Trophoblast cell (in vitro differentiated cells and primary cell): ENCODE results near the gene ITPRIPL2.

Experiments used
- DNase-seq, 2 donors: peaks; one replicate each; pipeline ENCODE4 v3.0.0-alpha.2; 2016
- H2AFZ ChIP-seq: 2 replicates; pipeline ENCODE4 v1.6.1; 2013; ENCODE audit warnings: low read length, moderate library complexity, mild to moderate bottlenecking; ENCODE audit not compliant: insufficient read depth, poor library complexity
- H2AK5ac ChIP-seq: 2 replicates; pipeline ENCODE4 v1.6.1; 2013; ENCODE audit warnings: mild to moderate bottlenecking, low read length
- H2BK120ac ChIP-seq: 2 replicates; pipeline ENCODE4 v1.6.1; 2013; ENCODE audit warnings: low read length, mild to moderate bottlenecking, moderate library complexity; ENCODE audit not compliant: insufficient read depth, poor library complexity
- H2BK12ac ChIP-seq: 2 replicates; pipeline ENCODE4 v1.6.1; 2013; ENCODE audit warnings: mild to moderate bottlenecking, low read length, moderate library complexity
- H2BK5ac ChIP-seq: 2 replicates; pipeline ENCODE4 v1.6.1; 2013; ENCODE audit warnings: low read length, low read depth, moderate library complexity, mild to moderate bottlenecking; ENCODE audit not compliant: poor library complexity
- H3K14ac ChIP-seq: 2 replicates; pipeline ENCODE4 v1.6.1; 2013; ENCODE audit warnings: mild to moderate bottlenecking, low read length
- H3K18ac ChIP-seq: 2 replicates; pipeline ENCODE4 v1.6.1; 2013; ENCODE audit warnings: mild to moderate bottlenecking, low read length
- H3K23ac ChIP-seq: 2 replicates; pipeline ENCODE4 v1.6.1; 2013; ENCODE audit warnings: low read length
- H3K27ac ChIP-seq: 2 replicates; pipeline ENCODE4 v1.5.1; 2013; ENCODE audit warnings: low read depth, mild to moderate bottlenecking, inconsistent platforms, low read length, moderate library complexity
- H3K27me3 ChIP-seq: 2 replicates; pipeline ENCODE4 v1.6.1; 2013; ENCODE audit warnings: inconsistent platforms, mild to moderate bottlenecking, low read length, moderate library complexity; ENCODE audit not compliant: insufficient read depth
- H3K36me3 ChIP-seq, 2 experiments: 1 replicate in 1 of 2; 2 replicates in 1 of 2; pipeline ENCODE4 v1.6.1; 2013; ENCODE audit warnings: low read length in 2 of 2, mild to moderate bottlenecking in 2 of 2, moderate library complexity in 1 of 2; ENCODE audit not compliant: insufficient read depth in 2 of 2, control insufficient read depth in 1 of 2
- H3K4ac ChIP-seq: 2 replicates; pipeline ENCODE4 v1.6.1; 2013; ENCODE audit warnings: low read depth, mild to moderate bottlenecking, low read length, moderate library complexity
- H3K4me1 ChIP-seq, 2 experiments: 1 replicate in 1 of 2; 2 replicates in 1 of 2; pipeline ENCODE4 v1.6.1; 2013; ENCODE audit warnings: low read length in 2 of 2, mild to moderate bottlenecking in 2 of 2, moderate library complexity in 1 of 2; ENCODE audit not compliant: insufficient read depth in 2 of 2, control insufficient read depth in 1 of 2
- H3K4me2 ChIP-seq: 2 replicates; pipeline ENCODE4 v1.6.1; 2013; ENCODE audit warnings: inconsistent platforms, mild to moderate bottlenecking, low read length, moderate library complexity
- H3K4me3 ChIP-seq: 2 replicates; pipeline ENCODE4 v1.5.1; 2013; ENCODE audit warnings: mild to moderate bottlenecking, low read depth, low read length, inconsistent platforms
- H3K79me1 ChIP-seq: one replicate; pipeline ENCODE4 v1.6.1; 2013; ENCODE audit warnings: low read length
- H3K79me2 ChIP-seq: 2 replicates; pipeline ENCODE4 v1.6.1; 2013; ENCODE audit warnings: low read length, mild to moderate bottlenecking; ENCODE audit not compliant: control insufficient read depth, insufficient read depth, poor library complexity
- H3K9ac ChIP-seq: 2 replicates; pipeline ENCODE4 v1.6.1; 2013; ENCODE audit warnings: mild to moderate bottlenecking, low read length
- H3K9me3 ChIP-seq: 2 replicates; pipeline ENCODE4 v1.6.1; 2013; ENCODE audit warnings: low read depth, mild to moderate bottlenecking, control low read depth, inconsistent platforms, low read length; ENCODE audit not compliant: insufficient read depth
- H4K12ac ChIP-seq: 2 replicates; pipeline ENCODE4 v1.6.1; 2013; ENCODE audit warnings: low read depth, mild to moderate bottlenecking, low read length, moderate library complexity
- H4K8ac ChIP-seq: 2 replicates; pipeline ENCODE4 v1.6.1; 2013; ENCODE audit warnings: low read depth, mild to moderate bottlenecking, low read length, moderate library complexity
- H4K91ac ChIP-seq: one replicate; pipeline ENCODE4 v1.6.1; 2013; ENCODE audit warnings: low read depth, mild to moderate bottlenecking, low read length, moderate library complexity
- WGBS: extraction: QIAGEN DNeasy Blood & Tissue Kit; methylation state at CpG from one replicate; pipeline ENCODE4 v1.1.7; 2013; ENCODE audit warnings: missing lambda C conversion rate; ENCODE audit not compliant: insufficient read length, insufficient coverage; ENCODE audit errors: extremely low coverage; 5-methylcytosine and 5-hydroxymethylcytosine counted together

ITPRIPL2 gene

GRCh38 chr16:19139436-19140091 lies 25.8 kb downstream of the ITPRIPL2 start:
- no peaks in the 10 kb centered on the region for H3K9me3 ChIP-seq
- no CpG with 5 or more reads among the region's 5 CpGs for WGBS
- H3K18ac ChIP-seq = no peak overlapping the region
- no peak overlapping the region for H2AFZ ChIP-seq
- H2BK120ac ChIP-seq = no peak overlapping the region
- no peaks in the 10 kb centered on the region for H3K79me2 ChIP-seq
- H3K79me1 ChIP-seq = no peaks in the 10 kb centered on the region
- no peak overlapping the region for H4K91ac ChIP-seq
- H3K4ac ChIP-seq = no peak overlapping the region
- H4K12ac ChIP-seq = no peak overlapping the region
- no peak overlapping the region for H3K9ac ChIP-seq
- no peak overlapping the region for H3K23ac ChIP-seq
- H3K27me3 ChIP-seq = no peaks in the 10 kb centered on the region
- no peak overlapping the region for H2AK5ac ChIP-seq
- H3K36me3 ChIP-seq = no peaks in the 10 kb centered on the region
- no peak overlapping the region for H2BK12ac ChIP-seq
- H3K27ac ChIP-seq = no peak overlapping the region
- H4K8ac ChIP-seq = no peak overlapping the region
- no peak overlapping the region for H3K14ac ChIP-seq
- no peak overlapping the region for H2BK5ac ChIP-seq
- no peak overlapping the region for H3K4me2 ChIP-seq
- peaks cover 0 to 7% of the 10 kb centered on the region in 2 experiments for H3K4me1 ChIP-seq
- no peak overlapping the region for H3K4me3 ChIP-seq
- no peak for DNase-seq

- Histone ChIP-seq H3K27me3 (no peaks in the 10 kb centered on the region), H2AFZ (no peak overlapping the region), H2BK120ac (no peak overlapping the region), H2BK5ac (no peak overlapping the region), H4K8ac (no peak overlapping the region), H3K14ac (no peak overlapping the region), H3K4me2 (no peak overlapping the region), H3K4ac (no peak overlapping the region), H3K27ac (no peak overlapping the region), H4K12ac (no peak overlapping the region), H3K23ac (no peak overlapping the region), H3K36me3 (no peaks in the 10 kb centered on the region), H2BK12ac (no peak overlapping the region), H2AK5ac (no peak overlapping the region), H3K79me2 (no peaks in the 10 kb centered on the region), H3K9me3 (no peaks in the 10 kb centered on the region), H3K4me3 (no peak overlapping the region), H3K18ac (no peak overlapping the region), H3K9ac (no peak overlapping the region), H3K79me1 (no peaks in the 10 kb centered on the region), H3K4me1 (peaks cover 0 to 7% of the 10 kb centered on the region in 2 experiments), H4K91ac (no peak overlapping the region)
- DNase-seq = no peak
- no CpG with 5 or more reads among the region's 2 CpGs for WGBS
Measured at GRCh38 chr16:19140396-19140795, 26.6 kb downstream of the ITPRIPL2 start.

GRCh38 chr16:19142939-19143598 lies 29.3 kb downstream of the ITPRIPL2 start:
- H3K36me3 ChIP-seq = no peaks in the 10 kb centered on the region
- DNase-seq = no peak
- no peak overlapping the region for H3K23ac ChIP-seq
- no peak overlapping the region for H3K18ac ChIP-seq
- no peak overlapping the region for H3K14ac ChIP-seq
- H4K12ac ChIP-seq = no peak overlapping the region
- no peak overlapping the region for H3K9ac ChIP-seq
- H3K4me1 ChIP-seq = no peaks in the 10 kb centered on the region
- H2BK120ac ChIP-seq = no peak overlapping the region
- no CpG with 5 or more reads among the region's 8 CpGs for WGBS
- no peak overlapping the region for H2AFZ ChIP-seq
- no peaks in the 10 kb centered on the region for H3K9me3 ChIP-seq
- no peak overlapping the region for H3K27ac ChIP-seq
- H3K4me3 ChIP-seq = no peak overlapping the region
- no peak overlapping the region for H4K91ac ChIP-seq
- no peaks in the 10 kb centered on the region for H3K79me1 ChIP-seq
- no peaks in the 10 kb centered on the region for H3K27me3 ChIP-seq
- no peak overlapping the region for H3K4me2 ChIP-seq
- no peak overlapping the region for H4K8ac ChIP-seq
- H2AK5ac ChIP-seq = no peak overlapping the region
- no peak overlapping the region for H2BK5ac ChIP-seq
- no peaks in the 10 kb centered on the region for H3K79me2 ChIP-seq
- H3K4ac ChIP-seq = no peak overlapping the region
- H2BK12ac ChIP-seq = no peak overlapping the region

- no peak overlapping the region for H4K12ac ChIP-seq
- WGBS = no CpG with 5 or more reads among the region's 9 CpGs
Measured at GRCh38 chr16:19143599-19143956, 29.8 kb downstream of the ITPRIPL2 start.

More at GRCh38 chr16:19143599-19143956, 29.8 kb downstream of the ITPRIPL2 start:
- H2BK12ac ChIP-seq = no peak overlapping the region
- no peaks in the 10 kb centered on the region for H3K9me3 ChIP-seq
- H3K4ac ChIP-seq = no peak overlapping the region
- H3K4me1 ChIP-seq = no peaks in the 10 kb centered on the region
- no peaks in the 10 kb centered on the region for H3K27me3 ChIP-seq
- H4K91ac ChIP-seq = no peak overlapping the region
- no peak for DNase-seq
- no peaks in the 10 kb centered on the region for H3K79me1 ChIP-seq
- H3K9ac ChIP-seq = no peak overlapping the region
- no peak overlapping the region for H2BK120ac ChIP-seq
- no peak overlapping the region for H3K23ac ChIP-seq
- no peak overlapping the region for H3K18ac ChIP-seq
- no peak overlapping the region for H2AFZ ChIP-seq
- H3K27ac ChIP-seq = no peak overlapping the region
- H3K4me3 ChIP-seq = no peak overlapping the region
- H4K8ac ChIP-seq = no peak overlapping the region
- no peak overlapping the region for H3K14ac ChIP-seq
- H2AK5ac ChIP-seq = no peak overlapping the region
- H3K79me2 ChIP-seq = no peaks in the 10 kb centered on the region
- H2BK5ac ChIP-seq = no peak overlapping the region
- H3K4me2 ChIP-seq = no peak overlapping the region
- no peaks in the 10 kb centered on the region for H3K36me3 ChIP-seq
